Liver (tissue), 9 donors: ENCODE measurements around the gene REXO1. TPM values are rescaled to one million over a fixed set of nuclear protein-coding genes. Genes with fewer than 3 reads are reported as not detected.

Experiments
- DNase-seq: peaks from one replicate; pipeline ENCODE4 v3.0.0-alpha.2; 2017; ENCODE audit warnings: low spot score
- H3K27ac ChIP-seq, 2 donors: one replicate each; pipeline ENCODE4 v1.7.0; 2013; ENCODE audit warnings: inconsistent platforms in 2 of 2, low read length in 2 of 2, control low read depth in 1 of 2, low read depth in 1 of 2, mild to moderate bottlenecking in 1 of 2
- H3K27me3 ChIP-seq, 4 donors: one replicate each; pipeline versions ENCODE4 v1.6.1 to v1.7.0; 2013; ENCODE audit warnings: low read length in 3 of 4, inconsistent platforms in 1 of 4, mild to moderate bottlenecking in 1 of 4, moderate library complexity in 1 of 4; ENCODE audit not compliant: control insufficient read depth in 4 of 4, insufficient read depth in 4 of 4
- H3K36me3 ChIP-seq, 4 donors: one replicate each; pipeline versions ENCODE4 v1.6.1 to v1.7.0; 2013; ENCODE audit warnings: low read length in 3 of 4, mild to moderate bottlenecking in 3 of 4, low read depth in 1 of 4, moderate library complexity in 1 of 4; ENCODE audit not compliant: control insufficient read depth in 4 of 4, insufficient read depth in 3 of 4
- H3K4me1 ChIP-seq, 4 donors: one replicate each; pipeline versions ENCODE4 v1.6.1 to v1.7.0; 2013; ENCODE audit warnings: low read length in 3 of 4, mild to moderate bottlenecking in 3 of 4, moderate library complexity in 1 of 4; ENCODE audit not compliant: control insufficient read depth in 4 of 4, insufficient read depth in 4 of 4
- H3K4me3 ChIP-seq, 3 donors: one replicate each; pipeline versions ENCODE4 v1.6.1 to v1.7.0; 2013; ENCODE audit warnings: low read length in 3 of 3, control low read depth in 1 of 3, low read depth in 1 of 3, mild to moderate bottlenecking in 1 of 3
- H3K9ac ChIP-seq, 2 donors: one replicate each; pipeline ENCODE4 v1.7.0; 2013; ENCODE audit warnings: low read length in 2 of 2, mild to moderate bottlenecking in 2 of 2, moderate library complexity in 2 of 2, control low read depth in 1 of 2, low read depth in 1 of 2
- H3K9me3 ChIP-seq, 4 donors: one replicate each; pipeline versions ENCODE4 v1.6.1 to v1.7.0; 2013; ENCODE audit warnings: low read length in 3 of 4; ENCODE audit not compliant: control insufficient read depth in 4 of 4
- ATF3 ChIP-seq: IDR thresholded peaks from 2 replicates; pipeline ENCODE4 v1.6.1; 2016; ENCODE audit warnings: antibody characterized with exemption
- CTCF ChIP-seq: fragments of 150-350 bp; IDR thresholded peaks from 2 replicates; pipeline ENCODE4 v1.5.1; 2017; ENCODE audit warnings: improper control_type of control experiment, low read depth, low read length; ENCODE audit not compliant: missing input control
- EGR1 ChIP-seq, 2 donors: IDR thresholded peaks; 2 replicates each; pipeline ENCODE4 v1.6.1; 2016 to 2018; ENCODE audit warnings: antibody characterized with exemption in 2 of 2, low read depth in 2 of 2
- FOXA2 ChIP-seq: IDR thresholded peaks from 2 replicates; pipeline ENCODE4 v1.6.1; 2016; ENCODE audit warnings: antibody characterized with exemption
- HNF4A ChIP-seq, 2 donors: conservative IDR thresholded peaks; 2 replicates each; pipeline ENCODE4 v1.6.1; 2016; ENCODE audit warnings: antibody characterized with exemption in 2 of 2, mild to moderate bottlenecking in 2 of 2
- JUND ChIP-seq, 2 donors: IDR thresholded peaks; 2 replicates each; pipeline ENCODE4 v1.6.1; 2016; ENCODE audit warnings: antibody characterized with exemption in 2 of 2
- NR2F2 ChIP-seq: IDR thresholded peaks from 2 replicates; pipeline ENCODE4 v1.6.1; 2016; ENCODE audit warnings: antibody characterized with exemption
- RAD21 ChIP-seq, 2 donors: IDR thresholded peaks; 2 replicates each; pipeline ENCODE4 v1.6.1; 2016; ENCODE audit warnings: antibody characterized with exemption in 2 of 2, mild to moderate bottlenecking in 2 of 2
- REST ChIP-seq: IDR thresholded peaks from 2 replicates; pipeline ENCODE4 v1.6.1; 2016; ENCODE audit warnings: antibody characterized with exemption, mild to moderate bottlenecking
- RXRA ChIP-seq, 2 donors: IDR thresholded peaks; 2 replicates each; pipeline ENCODE4 v1.6.1; 2017 to 2018; ENCODE audit warnings: antibody characterized with exemption in 2 of 2, mild to moderate bottlenecking in 1 of 2
- SP1 ChIP-seq: IDR thresholded peaks from 2 replicates; pipeline ENCODE4 v1.6.1; 2018; ENCODE audit warnings: antibody characterized with exemption, mild to moderate bottlenecking
- TAF1 ChIP-seq: conservative IDR thresholded peaks from 2 replicates; pipeline ENCODE4 v1.6.1; 2016; ENCODE audit warnings: antibody characterized with exemption, mild to moderate bottlenecking
- YY1 ChIP-seq: IDR thresholded peaks from 2 replicates; pipeline ENCODE4 v1.6.1; 2016; ENCODE audit warnings: antibody characterized with exemption, mild to moderate bottlenecking
- ZBTB33 ChIP-seq: IDR thresholded peaks from 2 replicates; pipeline ENCODE4 v1.6.1; 2016; ENCODE audit warnings: antibody characterized with exemption
- WGBS: extraction: QIAGEN DNeasy Blood & Tissue Kit; methylation state at CpG from one replicate; pipeline ENCODE4 v1.1.7; 2013; 5-methylcytosine and 5-hydroxymethylcytosine counted together
- polyA plus RNA-seq, 2 donors: library from polyadenylated mRNA; stranded (reverse) in 1 of 2; unstranded in 1 of 2; fragments of 200-250 nt in 1 of 2; fragments of >200 nt in 1 of 2; fragmentation: Nextera tagmentation in 1 of 2; extraction: Ambion mirVana in 1 of 2; gene quantifications; one replicate each; pipeline versions ENCODE4 v1.2.1 to v1.2.3, GENCODE V29; 2013 to 2015
- total RNA-seq, 2 donors: library from RNA; depleted of rRNA; stranded (reverse); fragments of >200 nt; gene quantifications; one replicate each; pipeline ENCODE4 v1.2.3, GENCODE V29; 2014
- donor health status: healthy.
- donor health status: healthy.
- donor health status: healthy.
- donor health status: healthy.
- donor health status: healthy.

REXO1 gene
- total and polyA plus RNA-seq, 4 donors: 2.0 to 11.5 (median 9.2) TPM

GRCh38 chr19:1856345-1856697 lies 8.0 kb upstream of the REXO1 start:
- peak overlapping the region in 1 of 3 donors; percentile 34 for H3K4me3 ChIP-seq
- H3K27ac ChIP-seq: peak overlapping the region; percentile 78 to 80
- H3K4me1 ChIP-seq: peaks cover 44 to 71% (median 53%) of the 10 kb centered on the region in 4 donors
- H3K9me3 ChIP-seq: no peaks in the 10 kb centered on the region
- WGBS: 64% methylated on average over 6 of the region's 6 CpGs
- peaks cover 0 to 2% (median 0%) of the 10 kb centered on the region in 4 donors for H3K36me3 ChIP-seq
- H3K9ac ChIP-seq: peak overlapping the region; percentile 27 to 50
- no peak for DNase-seq
- no peaks in the 10 kb centered on the region for H3K27me3 ChIP-seq
- TF ChIP-seq FOXA2 (no peak), ZBTB33 (no peak), CTCF (no peak), HNF4A (conservative IDR thresholded peaks at IDR 0.05) (no peak), JUND (IDR thresholded peaks at IDR 0.05) (no peak), RAD21 (IDR thresholded peaks at IDR 0.05) (no peak), ATF3 (no peak), YY1 (no peak), RXRA (IDR thresholded peaks at IDR 0.05) (no peak)

- Histone ChIP-seq H3K4me3 (peak overlapping the region in 1 of 3 donors; percentile 7), H3K9me3 (no peaks in the 10 kb centered on the region), H3K27me3 (no peaks in the 10 kb centered on the region), H3K27ac (peak overlapping the region; percentile 78 to 80), H3K9ac (peak overlapping the region; percentile 50 to 76), H3K36me3 (peaks cover 0 to 2% (median 0%) of the 10 kb centered on the region in 4 donors), H3K4me1 (peaks cover 39 to 66% (median 49%) of the 10 kb centered on the region in 4 donors)
- DNase-seq: no peak
- WGBS: 60% methylated on average over 13 of the region's 13 CpGs
- TF ChIP-seq EGR1 (IDR thresholded peaks at IDR 0.05; ENCODE audit: low read depth in 2 of 2) (no peak), ZBTB33 (no peak), CTCF (no peak), REST (no peak), TAF1 (no peak), HNF4A (conservative IDR thresholded peaks at IDR 0.05) (no peak), JUND (IDR thresholded peaks at IDR 0.05) (no peak), ATF3 (no peak), SP1 (no peak), NR2F2 (no peak)
Measured at GRCh38 chr19:1855828-1856255, 7.6 kb upstream of the REXO1 start.
